Mononuclear cell (primary cell): ENCODE results near the gene SOCS3. TPM values are rescaled to one million over a fixed set of nuclear protein-coding genes. Genes with fewer than 3 reads are reported as not detected.
A peak's percentile ranks its signal among the peaks of the same experiment; 100 is the strongest.

Experiments
- H3K27me3 ChIP-seq: 2 replicates; pipeline ENCODE4 v1.6.0; 2011; ENCODE audit warnings: low read length, control low read depth; ENCODE audit not compliant: insufficient read depth
- H3K4me1 ChIP-seq: 2 replicates; pipeline ENCODE4 v1.5.1; 2011; ENCODE audit warnings: mild to moderate bottlenecking, low read length, control low read depth; ENCODE audit not compliant: insufficient read depth
- H3K4me3 ChIP-seq: 2 replicates; pipeline ENCODE4 v1.5.1; 2011; ENCODE audit warnings: mild to moderate bottlenecking, low read length, moderate library complexity
- H3K9me3 ChIP-seq: 2 replicates; pipeline ENCODE4 v1.5.1; 2011; ENCODE audit warnings: low read depth, mild to moderate bottlenecking, control low read depth, low read length
- total RNA-seq: library from RNA; depleted of rRNA; stranded (reverse); fragments of >200 nt; gene quantifications from one replicate; pipeline ENCODE4 v1.2.3, GENCODE V29; 2012

Gene SOCS3
- total RNA-seq, 1 donor = 503 TPM

- Histone ChIP-seq H3K27me3 (no peaks in the 10 kb centered on the region), H3K4me3 (peak overlapping the region; percentile 84), H3K4me1 (peaks cover 88% of the 10 kb centered on the region), H3K9me3 (no peaks in the 10 kb centered on the region)
These were observed 19.2 kb upstream of the SOCS3 start for GRCh38 chr17:78379131-78379491.

- Histone ChIP-seq H3K4me3 (peak within 1 kb of the TSS; percentile 84), H3K9me3 (no peaks in the 10 kb centered on the region), H3K27me3 (no peaks in the 10 kb centered on the region), H3K4me1 (peaks cover 82% of the 10 kb centered on the region)
These were observed 18.6 kb upstream of the SOCS3 start, which contains the start of gene PGS1 for GRCh38 chr17:78378225-78379130. TSS of gene PGS1 (plus strand) at chr17:78378649. CDS start at chr17:78378666, 17 bp downstream.

DNA sequence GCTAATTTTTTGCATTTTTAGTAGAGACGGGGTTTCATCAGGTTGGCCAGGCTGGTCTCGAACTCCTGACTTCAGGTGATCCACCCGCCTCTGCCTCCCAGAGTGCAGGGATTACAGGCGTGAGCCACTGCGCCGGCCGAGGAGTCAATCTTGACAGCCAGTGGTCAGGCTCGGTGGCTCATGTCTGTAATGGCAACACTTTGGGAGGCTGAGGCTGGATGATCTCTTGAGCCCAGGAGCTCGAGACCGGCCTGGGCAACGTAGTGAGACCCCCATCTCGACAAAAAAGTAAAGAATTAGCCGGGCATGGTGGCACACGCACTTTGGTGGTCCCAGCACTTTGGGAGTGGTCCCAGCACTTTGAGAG is 18.0 kb upstream of the SOCS3 start:
- Histone ChIP-seq H3K4me1 (peaks cover 76% of the 10 kb centered on the region), H3K27me3 (no peaks in the 10 kb centered on the region), H3K4me3 (peak overlapping the region; percentile 84), H3K9me3 (no peaks in the 10 kb centered on the region)

GRCh38 chr17:78376161-78376560 is 16.3 kb upstream of the SOCS3 start:
- no peaks in the 10 kb centered on the region for H3K9me3 ChIP-seq
- H3K27me3 ChIP-seq = no peaks in the 10 kb centered on the region
- peaks cover 59% of the 10 kb centered on the region for H3K4me1 ChIP-seq

GRCh38 chr17:78375401-78376151 is 15.7 kb upstream of the SOCS3 start:
- no peaks in the 10 kb centered on the region for H3K9me3 ChIP-seq
- H3K27me3 ChIP-seq = no peaks in the 10 kb centered on the region
- no peak overlapping the region for H3K4me3 ChIP-seq
- peaks cover 53% of the 10 kb centered on the region for H3K4me1 ChIP-seq

More at GRCh38 chr17:78376161-78376560, 16.3 kb upstream of the SOCS3 start:
- H3K4me3 ChIP-seq = no peak overlapping the region

DNA sequence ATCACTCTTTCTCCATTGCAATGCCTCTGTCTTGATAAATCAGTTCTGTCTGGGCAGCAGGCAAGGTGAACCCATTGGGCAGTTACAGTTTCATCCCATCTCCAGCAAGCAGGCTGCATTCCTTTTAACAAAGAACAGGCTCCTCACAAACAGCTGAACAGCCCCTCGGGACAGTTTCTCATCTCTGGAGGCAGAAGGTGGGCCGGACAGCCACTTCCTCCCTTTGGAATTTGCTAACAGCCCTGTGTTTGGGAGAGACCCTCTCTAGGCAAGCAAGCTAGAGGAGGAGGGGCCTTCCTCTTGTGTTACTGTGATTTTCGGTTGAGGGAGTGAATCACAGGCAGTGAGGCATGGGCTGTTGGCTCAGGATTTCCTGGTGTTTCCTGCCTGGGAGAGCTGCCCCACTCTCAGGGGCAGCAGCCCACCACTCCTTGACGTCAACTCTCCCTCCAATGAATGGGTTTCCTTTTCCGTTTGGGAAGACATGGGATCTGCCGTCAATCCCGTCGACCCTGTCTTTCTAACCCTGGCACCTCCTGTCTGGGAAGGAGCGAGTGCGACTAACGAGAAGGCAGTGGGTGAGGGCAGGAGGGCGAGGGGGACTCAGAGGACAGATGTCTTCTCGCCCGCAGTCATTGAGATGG is 14.9 kb upstream of the SOCS3 start:
- no peaks in the 10 kb centered on the region for H3K9me3 ChIP-seq
- H3K27me3 ChIP-seq = no peaks in the 10 kb centered on the region
- H3K4me3 ChIP-seq = no peak overlapping the region
- peaks cover 45% of the 10 kb centered on the region for H3K4me1 ChIP-seq

DNA sequence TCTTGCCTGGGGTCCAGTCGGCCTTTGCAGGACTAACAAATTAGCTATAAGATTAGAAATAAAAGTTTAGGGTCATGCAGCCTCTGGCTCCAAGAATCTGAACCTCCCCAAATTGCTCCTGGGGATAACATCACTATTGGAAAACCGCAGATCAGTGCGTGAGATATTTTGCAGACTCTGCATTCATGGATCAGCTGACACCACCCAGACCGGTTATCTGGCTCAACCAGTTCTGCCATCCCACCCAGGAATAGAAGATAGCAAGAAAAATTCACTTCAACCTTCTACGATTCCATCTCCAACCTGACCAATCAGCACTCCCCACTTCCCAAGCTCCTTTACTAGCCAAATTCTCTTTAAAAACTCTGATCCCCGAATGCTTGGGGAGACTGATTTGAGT is 14.3 kb upstream of the SOCS3 start:
- H3K4me1 ChIP-seq = peaks cover 39% of the 10 kb centered on the region
- no peak overlapping the region for H3K4me3 ChIP-seq
- H3K9me3 ChIP-seq = no peaks in the 10 kb centered on the region
- no peaks in the 10 kb centered on the region for H3K27me3 ChIP-seq

DNA sequence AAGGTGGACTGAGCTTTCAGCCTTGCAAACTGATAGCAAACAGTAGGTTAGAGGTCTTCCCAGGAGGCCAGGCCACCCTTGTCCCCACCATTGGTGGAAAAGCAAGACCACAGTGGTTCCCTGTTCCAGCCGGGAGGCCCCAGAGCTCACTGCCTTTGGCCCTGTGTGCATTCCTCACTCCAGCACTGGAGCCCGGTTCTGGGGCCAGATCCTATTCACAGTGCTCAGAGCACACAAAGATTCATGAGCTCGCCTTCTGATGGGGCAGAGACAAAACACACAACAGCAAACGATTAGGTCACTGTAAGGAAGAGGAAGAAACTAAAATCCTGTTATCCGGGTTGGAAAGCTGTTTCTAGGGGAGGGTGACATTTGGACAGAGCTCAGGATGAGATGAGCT is 13.0 kb upstream of the SOCS3 start:
- Histone ChIP-seq H3K4me3 (no peak overlapping the region), H3K9me3 (no peaks in the 10 kb centered on the region), H3K27me3 (no peaks in the 10 kb centered on the region), H3K4me1 (peaks cover 32% of the 10 kb centered on the region)

DNA sequence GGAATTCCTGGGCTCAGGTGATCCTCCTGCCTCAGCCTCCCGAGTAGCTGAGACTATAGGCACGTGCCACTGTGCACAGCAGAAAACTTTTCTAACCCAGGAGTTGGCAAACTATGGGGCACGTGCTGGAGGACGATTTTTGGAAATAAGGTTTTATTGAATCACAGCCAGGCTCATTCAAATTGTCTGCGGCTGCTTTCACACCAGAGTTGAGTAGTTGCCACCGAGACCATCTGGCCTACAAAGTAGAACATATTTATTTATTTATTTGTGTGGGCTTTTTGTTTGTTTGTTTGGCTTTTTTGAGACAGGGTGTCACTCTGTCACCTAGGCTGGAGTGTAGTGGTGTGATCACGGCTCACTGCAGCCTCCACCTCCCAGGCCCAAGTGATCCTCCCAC is 11.2 kb upstream of the SOCS3 start:
- peaks cover 18% of the 10 kb centered on the region for H3K4me1 ChIP-seq
- H3K9me3 ChIP-seq = no peaks in the 10 kb centered on the region
- no peaks in the 10 kb centered on the region for H3K27me3 ChIP-seq
- no peak overlapping the region for H3K4me3 ChIP-seq

DNA sequence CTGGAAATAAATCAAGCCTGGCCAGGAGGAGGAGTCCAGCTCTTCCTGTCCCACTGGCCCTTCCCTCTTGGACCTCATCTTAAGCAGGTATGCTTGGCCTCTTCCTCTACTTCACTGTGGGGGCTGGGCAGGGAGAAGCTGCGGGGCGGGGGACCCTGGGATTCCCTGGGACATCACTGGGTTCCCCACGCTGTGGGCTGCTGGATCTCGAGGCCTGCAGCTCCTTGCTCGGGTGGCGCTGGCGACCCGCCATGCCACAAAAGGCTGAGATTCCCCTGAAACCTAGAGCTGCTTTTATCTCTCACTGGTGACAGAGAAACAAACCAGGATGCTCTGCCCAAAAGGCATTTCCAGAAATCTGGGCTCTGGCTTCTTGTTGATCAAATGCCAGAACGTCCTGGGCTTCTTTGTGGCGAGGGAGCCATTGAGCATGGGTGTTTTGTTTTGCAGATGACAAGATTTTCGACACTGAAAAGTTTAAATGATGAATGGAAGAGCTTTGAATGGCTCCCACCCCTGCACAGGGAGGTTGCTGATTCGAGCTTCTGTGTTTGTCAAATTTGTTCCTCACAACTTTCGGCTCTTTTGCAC is 10.0 kb upstream of the SOCS3 start:
- H3K4me1 ChIP-seq = peaks cover 12% of the 10 kb centered on the region
- H3K4me3 ChIP-seq = no peak overlapping the region
- H3K27me3 ChIP-seq = no peaks in the 10 kb centered on the region
- H3K9me3 ChIP-seq = no peaks in the 10 kb centered on the region

DNA sequence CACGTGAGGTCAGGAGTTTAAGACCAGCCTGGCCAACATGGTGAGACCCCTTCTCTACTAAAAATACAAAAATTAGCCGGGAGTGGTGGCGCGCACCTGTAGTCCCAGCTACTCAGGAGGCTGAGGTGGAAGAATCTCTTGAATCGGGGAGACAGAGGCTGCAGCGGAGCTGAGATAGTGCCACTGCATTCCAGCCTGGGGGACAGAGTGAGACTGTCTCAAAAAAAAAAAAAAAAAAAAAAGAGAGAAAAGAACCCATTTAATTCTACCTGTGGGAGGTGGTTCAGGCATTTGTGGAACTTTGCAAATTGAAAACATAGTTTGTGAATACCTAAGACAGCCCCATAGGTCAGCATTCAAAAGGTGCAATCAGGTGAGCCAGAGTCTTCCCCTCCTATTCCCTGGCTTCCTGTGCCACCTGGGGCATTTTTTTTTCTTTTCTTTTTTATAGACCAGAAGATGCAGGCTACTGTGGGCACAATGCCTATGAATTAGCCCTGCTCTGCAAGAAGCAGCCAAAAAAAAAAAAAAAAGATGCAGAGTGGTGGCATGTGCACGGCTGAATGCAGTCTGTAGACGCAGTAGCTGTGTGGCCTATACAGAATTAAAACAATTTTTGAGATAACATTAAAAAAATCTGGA is 9.1 kb upstream of the SOCS3 start:
- peaks cover 11% of the 10 kb centered on the region for H3K4me1 ChIP-seq
- no peaks in the 10 kb centered on the region for H3K9me3 ChIP-seq
- H3K4me3 ChIP-seq = no peak overlapping the region
- H3K27me3 ChIP-seq = no peaks in the 10 kb centered on the region

DNA sequence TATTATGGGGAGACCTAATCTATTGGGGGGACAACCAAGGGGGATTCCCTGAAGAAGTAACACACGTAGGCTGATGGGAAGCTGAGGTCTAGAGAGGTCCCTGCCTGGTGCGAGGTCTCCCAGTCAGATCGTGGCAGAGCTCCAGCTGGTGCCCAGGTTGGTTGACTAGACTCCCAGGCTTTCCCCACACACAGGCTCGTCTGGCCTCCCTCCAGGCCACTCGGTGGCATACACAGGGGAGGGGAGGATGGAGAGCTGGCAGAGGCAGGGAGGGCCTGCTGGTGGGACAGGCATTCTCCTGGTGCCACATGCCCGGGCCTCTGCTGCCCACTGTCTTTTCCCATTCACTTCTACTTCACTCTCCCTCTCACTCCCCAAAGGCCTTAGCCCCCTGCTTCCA is 8.5 kb upstream of the SOCS3 start:
- Histone ChIP-seq H3K4me1 (peaks cover 11% of the 10 kb centered on the region), H3K4me3 (no peak overlapping the region), H3K9me3 (no peaks in the 10 kb centered on the region), H3K27me3 (no peaks in the 10 kb centered on the region)

- Histone ChIP-seq H3K9me3 (no peaks in the 10 kb centered on the region), H3K4me3 (no peak overlapping the region), H3K4me1 (peaks cover 11% of the 10 kb centered on the region)
These were observed 7.3 kb upstream of the SOCS3 start for GRCh38 chr17:78367193-78367592.

DNA sequence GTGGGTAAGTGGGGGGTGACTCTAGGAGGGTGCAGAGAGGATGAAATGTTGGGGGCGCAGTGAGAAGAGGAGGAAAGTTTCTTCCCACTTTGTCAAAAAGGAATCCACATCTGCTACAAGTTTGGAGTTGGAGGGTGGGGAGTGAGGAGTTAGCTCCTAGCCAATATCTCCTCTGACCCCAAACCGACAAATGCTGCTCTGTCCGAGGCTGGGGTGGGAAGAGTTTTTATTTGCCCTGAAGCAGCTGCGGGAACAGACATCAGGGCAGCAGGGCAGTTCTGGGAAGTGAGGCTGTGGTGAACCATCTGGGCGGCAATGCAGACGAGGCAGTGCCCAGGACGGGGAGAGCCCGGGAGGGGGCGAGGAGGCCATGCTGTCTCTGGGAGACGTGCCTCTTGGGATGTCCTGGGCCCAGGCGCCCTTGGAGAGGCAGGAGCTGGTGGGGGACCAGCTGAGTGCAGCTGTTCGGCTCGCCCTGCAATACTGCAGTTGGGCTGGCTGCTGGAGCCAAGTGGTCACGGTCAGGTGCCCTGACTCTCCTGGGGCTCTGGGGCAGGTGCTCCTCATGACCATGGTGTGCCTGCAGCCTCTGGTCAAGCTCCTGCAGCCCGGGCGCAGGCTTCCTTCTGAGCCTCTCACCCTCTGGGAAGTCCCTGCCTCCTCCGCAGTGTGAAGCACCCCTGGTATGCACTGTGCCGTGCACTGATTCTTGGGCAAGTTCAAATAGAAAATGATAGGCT is 6.4 kb upstream of the SOCS3 start:
- Histone ChIP-seq H3K9me3 (no peaks in the 10 kb centered on the region), H3K4me3 (no peak overlapping the region), H3K4me1 (peaks cover 11% of the 10 kb centered on the region), H3K27me3 (no peaks in the 10 kb centered on the region)

More at GRCh38 chr17:78367193-78367592, 7.3 kb upstream of the SOCS3 start:
- H3K27me3 ChIP-seq = no peaks in the 10 kb centered on the region
